GM18505 (cell line): ENCODE measurements around the gene CFAP54.
"Not testable (repeated sequence)": the region's sequence is repeated elsewhere in the genome, so short reads cannot be mapped to it uniquely, and the experiment has no call there.

ENCODE experiments used
- ATAC-seq: cut with Tn5 transposase; IDR thresholded peaks from one replicate; pipeline ENCODE4 v1.9.1; 2021; ENCODE audit not compliant: unreplicated experiment
- POLR2A ChIP-seq: IDR thresholded peaks from 4 replicates; pipeline ENCODE4 v1.6.1; 2011; ENCODE audit warnings: borderline replicate concordance; ENCODE audit not compliant: insufficient read depth, insufficient read length; ENCODE audit errors: extremely low read depth

CFAP54 gene

GRCh38 chr12:96486751-96487613, 2.4 kb upstream of the CFAP54 start:
- no peak for ATAC-seq
- TF ChIP-seq POLR2A, result no peak

GRCh38 chr12:96487634-96488033, 1.7 kb upstream of the CFAP54 start:
- no peak for ATAC-seq
- no peak for TF ChIP-seq POLR2A

GRCh38 chr12:96493106-96493505, 3.7 kb downstream of the CFAP54 start:
- ATAC-seq, result no peak
- no peak for TF ChIP-seq POLR2A

GRCh38 chr12:96494154-96494553, 4.8 kb downstream of the CFAP54 start:
- not testable (repeated sequence) for ATAC-seq

GRCh38 chr12:96495155-96495554, 5.8 kb downstream of the CFAP54 start:
- TF ChIP-seq POLR2A, result no peak
- ATAC-seq, result no peak

GRCh38 chr12:96495841-96496545, 6.6 kb downstream of the CFAP54 start:
- no peak for TF ChIP-seq POLR2A
- peak; percentile 58 for ATAC-seq

- TF ChIP-seq POLR2A, result no peak
- no peak for ATAC-seq
Measured at GRCh38 chr12:96496944-96497343, 7.6 kb downstream of the CFAP54 start.

GRCh38 chr12:96497855-96498254, 8.5 kb downstream of the CFAP54 start:
- no peak for TF ChIP-seq POLR2A
- no peak for ATAC-seq

- no peak for ATAC-seq
- TF ChIP-seq POLR2A, result no peak
Measured at GRCh38 chr12:96500693-96501092, 11.3 kb downstream of the CFAP54 start.

GRCh38 chr12:96501133-96501761, 11.9 kb downstream of the CFAP54 start:
- peak; percentile 33 for TF ChIP-seq POLR2A
- peak; percentile 82 for ATAC-seq

- TF ChIP-seq POLR2A, result no peak
- ATAC-seq, result peak; percentile 7
Measured at GRCh38 chr12:96501908-96502307, 12.5 kb downstream of the CFAP54 start.

GRCh38 chr12:96502477-96502876, 13.1 kb downstream of the CFAP54 start:
- no peak for TF ChIP-seq POLR2A
- ATAC-seq, result peak; percentile 52

- ATAC-seq, result no peak
Measured at GRCh38 chr12:96502949-96503532, 13.7 kb downstream of the CFAP54 start.

More at GRCh38 chr12:96502949-96503532, 13.7 kb downstream of the CFAP54 start:
- TF ChIP-seq POLR2A, result no peak
